Endothelial cell of umbilical vein (primary cell): ENCODE data around the gene USF1. TPM values are rescaled to one million over a fixed set of nuclear protein-coding genes. Genes with fewer than 3 reads are reported as not detected.

Experiments
- BruUV-seq: library from RNA; stranded (reverse); fragments of 400-500 nt; replicated peaks from 2 replicates; lab custom pipeline; 2021; lab: Mats Ljungman, UMichigan
- CTCF ChIA-PET: fragments of 300-600, 350-600 bp; sonication (Branson Sonifier 250); formaldehyde crosslinking; loops from one replicate; lab custom pipeline; 2021; ENCODE audit warnings: antibody characterized with exemption, inconsistent platforms; lab: Charles Lee
- POLR2A ChIA-PET: fragments of 300-600, 350-600 bp; sonication (Branson Sonifier 250); formaldehyde crosslinking; loops from one replicate; lab custom pipeline; 2021; ENCODE audit warnings: antibody characterized with exemption, inconsistent platforms; lab: Charles Lee
- DNase-seq: peaks from one replicate; pipeline ENCODE4 v3.0.0-alpha.2; 2011; ENCODE audit warnings: low read depth, low spot score
- FAIRE-seq: peaks from 2 replicates; lab custom pipeline; 2011; peaks lifted over from hg19 to GRCh38; lab: Jason Lieb, UNC
- H2AFZ ChIP-seq: 2 replicates; pipeline ENCODE4 v1.6.0; 2012; ENCODE audit warnings: low read depth, low read length, control low read depth, inconsistent platforms
- H3K27ac ChIP-seq: 2 replicates; pipeline ENCODE4 v1.5.1; 2011; ENCODE audit warnings: low read depth, mild to moderate bottlenecking, control low read depth, low read length, moderate library complexity; ENCODE audit not compliant: insufficient read depth
- H3K27me3 ChIP-seq, 2 experiments: 2 replicates each; pipeline versions ENCODE4 v1.6.0 to v1.6.1; 2011; ENCODE audit warnings: low read length in 2 of 2, mixed read lengths in 1 of 2; ENCODE audit not compliant: control insufficient read depth in 2 of 2, insufficient read depth in 2 of 2
- H3K36me3 ChIP-seq, 2 experiments: 2 replicates in 1 of 2; 3 replicates in 1 of 2; pipeline ENCODE4 v1.5.1; 2011; ENCODE audit warnings: low read length in 2 of 2, mild to moderate bottlenecking in 1 of 2, moderate library complexity in 1 of 2; ENCODE audit not compliant: control insufficient read depth in 2 of 2, insufficient read depth in 2 of 2; ENCODE audit errors: extremely low read depth in 1 of 2
- H3K4me1 ChIP-seq: 3 replicates; pipeline ENCODE4 v1.5.1; 2011; ENCODE audit warnings: mild to moderate bottlenecking, low read length; ENCODE audit not compliant: control insufficient read depth, insufficient read depth; ENCODE audit errors: extremely low read depth
- H3K4me2 ChIP-seq: 2 replicates; pipeline ENCODE4 v1.6.1; 2011; ENCODE audit warnings: low read length, control low read depth, mixed read lengths; ENCODE audit not compliant: insufficient read depth
- H3K4me3 ChIP-seq, 3 experiments: fragments of 200-600 bp in 1 of 3; sonication (generic), shearing (Covaris generic) in 1 of 3; replicated peaks in 1 of 3; 2 replicates each; pipeline ENCODE4 v1.5.1; 2011 to 2016; ENCODE audit warnings: control low read depth in 3 of 3, low read length in 3 of 3, mild to moderate bottlenecking in 2 of 3, inconsistent platforms in 1 of 3, low read depth in 1 of 3, moderate library complexity in 1 of 3; ENCODE audit not compliant: insufficient read depth in 1 of 3
- H3K79me2 ChIP-seq: 2 replicates; pipeline ENCODE4 v1.6.0; 2012; ENCODE audit warnings: low read length, inconsistent platforms; ENCODE audit not compliant: control insufficient read depth, insufficient read depth
- H3K9ac ChIP-seq: replicated peaks from 2 replicates; pipeline ENCODE3; 2011; ENCODE audit warnings: low read length, control low read depth; ENCODE audit not compliant: insufficient read depth; ENCODE audit errors: extremely low read depth
- H3K9me1 ChIP-seq: replicated peaks from 3 replicates; pipeline ENCODE4 v1.6.0; 2011; ENCODE audit warnings: mild to moderate bottlenecking, low read length; ENCODE audit not compliant: control insufficient read depth, insufficient read depth; ENCODE audit errors: extremely low read depth
- H3K9me3 ChIP-seq: replicated peaks from 2 replicates; pipeline ENCODE4 v1.5.1; 2012; ENCODE audit warnings: low read length, inconsistent platforms; ENCODE audit not compliant: control insufficient read depth, insufficient read depth
- H4K20me1 ChIP-seq: replicated peaks from 2 replicates; pipeline ENCODE3; 2011; ENCODE audit warnings: mild to moderate bottlenecking, low read length; ENCODE audit not compliant: control insufficient read depth, insufficient read depth; ENCODE audit errors: extremely low read depth
- CTCF ChIP-seq, 2 donors: IDR thresholded peaks; 1 replicate in 1 of 2; 2 replicates in 1 of 2; pipeline ENCODE4 v1.5.1; 2011; ENCODE audit warnings: low read length in 2 of 2, mild to moderate bottlenecking in 2 of 2, moderate library complexity in 2 of 2, control low read depth in 1 of 2, inconsistent platforms in 1 of 2, low read depth in 1 of 2; ENCODE audit not compliant: insufficient read depth in 1 of 2; ENCODE audit errors: extremely low read depth in 1 of 2
- EZH2 ChIP-seq: IDR thresholded peaks from 2 replicates; pipeline ENCODE4 v1.6.1; 2012; ENCODE audit warnings: borderline replicate concordance, low read depth, mild to moderate bottlenecking, moderate library complexity, low read length, inconsistent platforms; ENCODE audit not compliant: severe bottlenecking
- FOS ChIP-seq: IDR thresholded peaks from 2 replicates; pipeline ENCODE4 v1.6.1; 2011; ENCODE audit warnings: mild to moderate bottlenecking, low read length, moderate library complexity, borderline replicate concordance; ENCODE audit not compliant: insufficient read depth
- GATA2 ChIP-seq: IDR thresholded peaks from 2 replicates; pipeline ENCODE4 v1.7.0; 2011; ENCODE audit warnings: low read depth, mild to moderate bottlenecking, moderate library complexity, mixed read lengths, low read length; ENCODE audit not compliant: insufficient read length, insufficient read depth
- JUN ChIP-seq: IDR thresholded peaks from 2 replicates; pipeline ENCODE4 v1.6.1; 2011; ENCODE audit warnings: borderline replicate concordance, low read depth; ENCODE audit not compliant: insufficient read length, insufficient read depth
- MYC ChIP-seq: IDR thresholded peaks from one replicate; pipeline ENCODE4 v1.6.1; 2011; ENCODE audit warnings: mild to moderate bottlenecking, low read depth, low read length
- POLR2A ChIP-seq: IDR thresholded peaks from 2 replicates; pipeline ENCODE4 v1.6.1; 2012; ENCODE audit warnings: low read depth, mild to moderate bottlenecking, control low read depth, low read length
- POLR2AphosphoS5 ChIP-seq: IDR thresholded peaks from 2 replicates; pipeline ENCODE4 v1.6.1; 2012; ENCODE audit warnings: low read depth, mild to moderate bottlenecking, control low read depth, low read length, moderate library complexity; ENCODE audit not compliant: insufficient read depth
- dilution Hi-C: fragments of 300-500 bp; cut with MboI; formaldehyde crosslinking; loops from one replicate; pipeline ENCODE4 v1.15.0; 2019; ENCODE audit warnings: low sequenced_read_pairs; ENCODE audit not compliant: extremely low pct_ligation_motif_present
- intact Hi-C: fragments of 100-400 bp; cut with micrococcal nuclease; formaldehyde crosslinking; loops from one replicate; pipeline ENCODE4 v1.10.0; 2022
- polyA plus RNA-seq, 4 experiments: library from polyadenylated mRNA; depleted of rRNA in 3 of 4; stranded (reverse) in 3 of 4; unstranded in 1 of 4; fragments of >200 nt; gene quantifications; 2 replicates each; pipeline versions ENCODE4 v1.2.1 to v1.2.3, GENCODE V29; 2011 to 2012; ENCODE audit warnings: missing spikeins in 1 of 4
- total RNA-seq: library from RNA; stranded (reverse); gene quantifications from 2 replicates; pipeline ENCODE4 v1.2.3, GENCODE V29; 2021
- TF ChIP-seq, protein P1 (sequence below): IDR thresholded peaks from 2 replicates; pipeline ENCODE4 v1.6.1; 2011; ENCODE audit not compliant: insufficient read depth, insufficient read length

USF1 gene
- total and polyA plus RNA-seq, 2 donors (not counting 3 experiments of a cell fraction or from before 2014, with no cell fraction given) = 53.4 to 56.7 TPM

- Histone ChIP-seq H2AFZ (no peak overlapping the region), H3K9me1 (no peaks in the 10 kb centered on the region), H3K79me2 (no peaks in the 10 kb centered on the region), H3K27me3 (no peaks in the 10 kb centered on the region), H4K20me1 (no peaks in the 10 kb centered on the region), H3K4me3 (no peak overlapping the region), H3K36me3 (no peaks in the 10 kb centered on the region), H3K9me3 (no peaks in the 10 kb centered on the region), H3K27ac (no peak overlapping the region), H3K4me1 (no peaks in the 10 kb centered on the region), H3K9ac (no peak overlapping the region), H3K4me2 (no peak overlapping the region)
- no peak for TF ChIP-seq POLR2AphosphoS5
- TF ChIP-seq EZH2 = no peak
- TF ChIP-seq CTCF (IDR thresholded peaks at IDR 0.05; ENCODE audit: extremely low read depth in 1 of 2, insufficient read depth in 1 of 2, low read depth in 1 of 2, low read length in 2 of 2) = no peak
- TF ChIP-seq POLR2A = no peak
- TF ChIP-seq, protein P1, sequence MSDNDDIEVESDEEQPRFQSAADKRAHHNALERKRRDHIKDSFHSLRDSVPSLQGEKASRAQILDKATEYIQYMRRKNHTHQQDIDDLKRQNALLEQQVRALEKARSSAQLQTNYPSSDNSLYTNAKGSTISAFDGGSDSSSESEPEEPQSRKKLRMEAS = no peak
- TF ChIP-seq GATA2 = no peak
- no peak for TF ChIP-seq MYC
- no peak for TF ChIP-seq FOS
- no peak for TF ChIP-seq JUN
- BruUV-seq = no TSS peak
- POLR2A ChIA-PET = no interaction called here
- dilution Hi-C loops (no loop called here), intact Hi-C loops (no loop called here)
- FAIRE-seq (no peak), DNase-seq (no peak)
- CTCF ChIA-PET = interaction anchor here (1.0 to 1.9 kb wide), 3 partner anchors 10 to 87 kb away, joined by 4 to 6 read pairs (median 5); no protein-coding TSS in a partner anchor
Measured at GRCh38 chr1:161083748-161084596, 38.2 kb upstream of the USF1 start.
